Choroid plexus epithelial cell (primary cell): Measurements from ENCODE around the gene RAB37.

Experiments
- DNase-seq: peaks from one replicate; pipeline ENCODE4 v3.0.0-alpha.2; 2010; ENCODE audit warnings: low read depth
- H3K4me3 ChIP-seq: 2 replicates; pipeline ENCODE4 v1.5.1; 2011; ENCODE audit warnings: low read depth, mild to moderate bottlenecking, control low read depth, low read length, moderate library complexity
- CTCF ChIP-seq: conservative IDR thresholded peaks from 2 replicates; pipeline ENCODE4 v1.5.1; 2011; ENCODE audit warnings: low read depth, mild to moderate bottlenecking, control low read depth, inconsistent platforms, low read length, moderate library complexity

Gene RAB37

GRCh38 chr17:74749279-74750038, 12.4 kb downstream of the RAB37 start:
- peak overlapping the region; percentile 75 for H3K4me3 ChIP-seq
- no peak for TF ChIP-seq CTCF
- DNase-seq: no peak

GRCh38 chr17:74750039-74750326, 12.9 kb downstream of the RAB37 start:
- DNase-seq: no peak
- no peak for TF ChIP-seq CTCF

GRCh38 chr17:74750327-74751069, 13.4 kb downstream of the RAB37 start:
- no peak for DNase-seq
- TF ChIP-seq CTCF: no peak
- H3K4me3 ChIP-seq: peak overlapping the region; percentile 75

More at GRCh38 chr17:74750039-74750326, 12.9 kb downstream of the RAB37 start:
- peak overlapping the region; percentile 75 for H3K4me3 ChIP-seq

- no peak for DNase-seq
- no peak for TF ChIP-seq CTCF
- H3K4me3 ChIP-seq: no peak overlapping the region
Observed at GRCh38 chr17:74752415-74752814, 15.4 kb downstream of the RAB37 start.

GRCh38 chr17:74752822-74753401, 15.9 kb downstream of the RAB37 start:
- no peak for DNase-seq
- no peak overlapping the region for H3K4me3 ChIP-seq
- TF ChIP-seq CTCF: no peak

- no peak for DNase-seq
- no peak for TF ChIP-seq CTCF
- no peak overlapping the region for H3K4me3 ChIP-seq
Observed at GRCh38 chr17:74754832-74755231, 17.8 kb downstream of the RAB37 start.

- no peak for DNase-seq
- no peak overlapping the region for H3K4me3 ChIP-seq
- no peak for TF ChIP-seq CTCF
Observed at GRCh38 chr17:74755533-74755932, 18.5 kb downstream of the RAB37 start.
